ENCODE measurements around the gene ADRA2A.

The ADRA2A gene

GRCh38 chr10:111116211-111116610, 39.4 kb downstream of the ADRA2A start:
- H3K4me3 ChIP-seq (replicated peaks; ENCODE audit: insufficient read depth, low read length) = no peak overlapping the region
- H3K27ac ChIP-seq (replicated peaks) = no peak overlapping the region
- DNase-seq (ENCODE audit: low read depth in 1 of 2, low spot score in 1 of 2) = no peak
- TF ChIP-seq POLR2AphosphoS5 (IDR thresholded peaks at IDR 0.05; ENCODE audit: low read depth) = no peak
- no peak for TF ChIP-seq CTCF (IDR thresholded peaks at IDR 0.05; ENCODE audit: insufficient read depth, low read length)
- no peak for TF ChIP-seq SPI1 (IDR thresholded peaks at IDR 0.05; ENCODE audit: borderline replicate concordance, low read depth)
- no peaks in the 10 kb centered on the region for H3K27me3 ChIP-seq (ENCODE audit: insufficient read depth, poor library complexity, severe bottlenecking)

DNA sequence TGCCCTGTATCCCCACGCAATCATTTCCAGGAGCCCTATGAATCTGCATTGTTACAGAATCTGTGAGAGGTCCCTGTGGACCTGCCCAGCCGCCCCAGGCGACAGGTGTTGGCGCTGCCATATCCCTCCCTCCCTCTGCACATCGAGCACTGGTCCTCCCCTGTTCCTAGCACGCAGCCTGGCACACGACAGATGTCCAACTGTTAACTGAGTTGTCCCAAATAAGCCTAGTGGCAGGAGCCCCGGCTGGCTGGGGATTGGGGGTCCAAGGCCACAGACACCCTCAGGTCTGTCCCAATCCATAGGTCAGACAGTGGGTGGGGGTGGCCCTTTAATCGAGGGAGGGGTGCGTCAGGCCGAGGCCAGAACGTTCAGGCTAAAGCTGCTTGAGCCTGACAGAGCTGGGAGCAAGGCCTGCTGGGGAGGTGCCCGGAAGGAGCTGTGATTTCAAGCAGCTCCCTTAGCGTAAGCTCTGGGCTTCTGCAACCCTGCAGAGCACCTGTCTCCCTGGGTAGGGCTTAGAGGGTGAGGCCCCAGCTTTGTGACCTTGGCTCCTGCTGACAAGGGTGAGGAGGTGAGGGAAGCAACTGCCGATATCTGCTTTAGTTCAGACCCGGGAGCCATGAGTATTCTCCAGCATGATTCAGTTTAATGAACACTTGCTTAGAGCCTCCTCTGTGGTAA, 40.1 kb downstream of the ADRA2A start:
- Histone ChIP-seq H3K27ac (replicated peaks) (no peak overlapping the region), H3K27me3 (ENCODE audit: insufficient read depth, poor library complexity, severe bottlenecking) (no peaks in the 10 kb centered on the region), H3K4me3 (replicated peaks; ENCODE audit: insufficient read depth, low read length) (no peak overlapping the region)
- TF ChIP-seq REST (IDR thresholded peaks at IDR 0.05; ENCODE audit: insufficient replicate concordance, low read depth) = no peak
- TF ChIP-seq SPI1 (IDR thresholded peaks at IDR 0.05; ENCODE audit: borderline replicate concordance, low read depth) = no peak
- TF ChIP-seq GABPA (IDR thresholded peaks at IDR 0.05; ENCODE audit: low read depth) = no peak
- TF ChIP-seq POLR2AphosphoS5 (IDR thresholded peaks at IDR 0.05; ENCODE audit: low read depth) = no peak
- no peak for TF ChIP-seq CTCF (IDR thresholded peaks at IDR 0.05; ENCODE audit: insufficient read depth, low read length)
- no peak for DNase-seq (ENCODE audit: low read depth in 1 of 2, low spot score in 1 of 2)

GRCh38 chr10:111117528-111118277, 40.9 kb downstream of the ADRA2A start:
- no peak overlapping the region for H3K27ac ChIP-seq (replicated peaks)
- DNase-seq (ENCODE audit: low read depth in 1 of 2, low spot score in 1 of 2) = no peak
- TF ChIP-seq REST (IDR thresholded peaks at IDR 0.05; ENCODE audit: insufficient replicate concordance, low read depth) (no peak), SPI1 (IDR thresholded peaks at IDR 0.05; ENCODE audit: borderline replicate concordance, low read depth) (no peak), POLR2AphosphoS5 (IDR thresholded peaks at IDR 0.05; ENCODE audit: low read depth) (no peak), CTCF (IDR thresholded peaks at IDR 0.05; ENCODE audit: insufficient read depth, low read length) (no peak), GABPA (IDR thresholded peaks at IDR 0.05; ENCODE audit: low read depth) (no peak)
- H3K27me3 ChIP-seq (ENCODE audit: insufficient read depth, poor library complexity, severe bottlenecking) = no peaks in the 10 kb centered on the region
- no peak overlapping the region for H3K4me3 ChIP-seq (replicated peaks; ENCODE audit: insufficient read depth, low read length)
